Body of pancreas (tissue), 4 donors: ENCODE data around the gene TRAPPC5. TPM values are rescaled to one million over a fixed set of nuclear protein-coding genes. Genes with fewer than 3 reads are reported as not detected.
"Not testable (repeated sequence)": the region's sequence is repeated elsewhere in the genome, so short reads cannot be mapped to it uniquely, and the experiment has no call there.

Source experiments
- ATAC-seq: fragments of 150-250 bp; one replicate; pipeline ENCODE4 v1.9.1; 2016
- DNase-seq, 4 donors: peaks; one replicate each; pipeline ENCODE4 v3.0.0-alpha.2; 2019
- H3K27ac ChIP-seq, 4 donors: fragments of 200-600 bp; sonication (generic); 1 replicate in 3 of 4; 2 replicates in 1 of 4; pipeline versions ENCODE4 v1.5.1 to v1.6.1; 2016 to 2019; ENCODE audit warnings: mild to moderate bottlenecking in 1 of 4, mixed read lengths in 1 of 4, moderate library complexity in 1 of 4
- H3K27me3 ChIP-seq, 2 donors: fragments of 200-600 bp; sonication (generic); one replicate each; pipeline ENCODE4 v1.6.0; 2016; ENCODE audit warnings: mild to moderate bottlenecking in 1 of 2
- H3K36me3 ChIP-seq, 2 donors: fragments of 200-600 bp; sonication (generic); replicated peaks in 1 of 2; 2 replicates each; pipeline ENCODE4 v1.5.1; 2016; ENCODE audit warnings: low read depth in 2 of 2; ENCODE audit not compliant: insufficient read depth in 1 of 2
- H3K4me1 ChIP-seq: fragments of 200-600 bp; sonication (generic); one replicate; pipeline ENCODE4 v1.6.0; 2016
- H3K4me3 ChIP-seq, 2 donors: fragments of 200-600 bp; sonication (generic); 1 replicate in 1 of 2; 2 replicates in 1 of 2; pipeline ENCODE4 v1.5.1; 2016 to 2019
- H3K9me3 ChIP-seq, 3 donors: fragments of 200-600 bp; sonication (generic); 1 replicate in 2 of 3; 2 replicates in 1 of 3; pipeline ENCODE4 v1.5.1; 2016
- CTCF ChIP-seq, 7 experiments: fragments of 450-650 bp in 4 of 7; fragments of 200-600 bp in 3 of 7; sonication (generic) in 3 of 7; IDR thresholded peaks; one replicate each; pipeline ENCODE4 v1.5.1; 2016 to 2019; ENCODE audit warnings: antibody characterized with exemption in 7 of 7
- POLR2A ChIP-seq, 3 donors: fragments of 450-650 bp; IDR thresholded peaks; one replicate each; pipeline ENCODE4 v1.6.1; 2016; ENCODE audit warnings: antibody characterized with exemption in 3 of 3, mild to moderate bottlenecking in 2 of 3
- WGBS, 2 donors: methylation state at CpG; one replicate each; pipeline ENCODE4 v1.1.5; 2017; 5-methylcytosine and 5-hydroxymethylcytosine counted together
- intact Hi-C: fragments of 100-400 bp; cut with DNase I; formaldehyde crosslinking; loops from one replicate; pipeline ENCODE4 v1.15.1; 2023
- total RNA-seq, 2 donors: library from RNA; depleted of rRNA; stranded (reverse); fragments of >200 nt; gene quantifications; one replicate each; pipeline ENCODE4 v1.1.0, GENCODE V29; 2016

The TRAPPC5 gene
- total RNA-seq, 2 donors from 2014 or later, result 10.9 to 18.7 TPM

- Histone ChIP-seq H3K4me1 (peaks cover 18% of the 10 kb centered on the region), H3K36me3 (peaks cover 0 to 2% of the 10 kb centered on the region in 2 donors), H3K4me3 (no peak overlapping the region), H3K9me3 (no peaks in the 10 kb centered on the region), H3K27me3 (no peaks in the 10 kb centered on the region), H3K27ac (no peak overlapping the region)
- intact Hi-C loops, result no loop called here
- TF ChIP-seq POLR2A (IDR thresholded peaks at IDR 0.05), result no peak
- TF ChIP-seq CTCF (IDR thresholded peaks at IDR 0.05), result no peak
- ATAC-seq (no peak), DNase-seq (peak in 1 of 4 donors; percentile 11)
- 81 to 93% methylated on average over 17 to 19 of the region's 27 CpGs for WGBS, 2 donors
Observed at GRCh38 chr19:7642295-7643030, 38.2 kb upstream of the TRAPPC5 start.

GRCh38 chr19:7643031-7643415, 37.6 kb upstream of the TRAPPC5 start:
- Histone ChIP-seq H3K27me3 (no peaks in the 10 kb centered on the region), H3K4me1 (peaks cover 13% of the 10 kb centered on the region), H3K9me3 (no peaks in the 10 kb centered on the region), H3K36me3 (peaks cover 0 to 2% of the 10 kb centered on the region in 2 donors), H3K4me3 (no peak overlapping the region), H3K27ac (no peak overlapping the region)
- WGBS, 2 donors, result 90 to 94% methylated on average over 7 to 8 of the region's 8 CpGs
- ATAC-seq (no peak), DNase-seq (no peak)
- no peak for TF ChIP-seq CTCF (IDR thresholded peaks at IDR 0.05)
- TF ChIP-seq POLR2A (IDR thresholded peaks at IDR 0.05), result no peak
- intact Hi-C loops, result no loop called here

GRCh38 chr19:7643629-7644549, 36.7 kb upstream of the TRAPPC5 start:
- H3K27ac ChIP-seq, intact Hi-C loops, H3K36me3 ChIP-seq, H3K27me3 ChIP-seq, ATAC-seq, H3K4me1 ChIP-seq, H3K4me3 ChIP-seq, H3K9me3 ChIP-seq: not testable (repeated sequence)
- 54 to 70% methylated on average over 9 to 10 of the region's 10 CpGs for WGBS, 2 donors
- DNase-seq, result peak; percentile 30 to 49 (median 41)

GRCh38 chr19:7644550-7644877, 36.1 kb upstream of the TRAPPC5 start:
- no peak for DNase-seq
- WGBS, 2 donors, result 92% methylated on average over 20 of the region's 20 CpGs; no CpG with 5 or more reads in 1 of the 2 donors
- no peak overlapping the region for H3K27ac ChIP-seq
- intact Hi-C loops, result no loop called here
- H3K4me1 ChIP-seq, result peaks cover 10% of the 10 kb centered on the region
- H3K27me3 ChIP-seq, result no peaks in the 10 kb centered on the region
- no peak for ATAC-seq
- no peak overlapping the region for H3K4me3 ChIP-seq
- no peaks in the 10 kb centered on the region for H3K9me3 ChIP-seq
- H3K36me3 ChIP-seq, result peaks cover 0 to 2% of the 10 kb centered on the region in 2 donors
- no peak for TF ChIP-seq POLR2A (IDR thresholded peaks at IDR 0.05)
- no peak for TF ChIP-seq CTCF (IDR thresholded peaks at IDR 0.05)

- WGBS, 2 donors, result 75 to 96% methylated on average over 4 to 14 of the region's 14 CpGs
- no peak for TF ChIP-seq POLR2A (IDR thresholded peaks at IDR 0.05)
- no peak for TF ChIP-seq CTCF (IDR thresholded peaks at IDR 0.05)
- no peak for ATAC-seq
Observed at GRCh38 chr19:7645163-7645562, 35.5 kb upstream of the TRAPPC5 start.

More at GRCh38 chr19:7645163-7645562, 35.5 kb upstream of the TRAPPC5 start:
- H3K9me3 ChIP-seq, result no peaks in the 10 kb centered on the region
- no peaks in the 10 kb centered on the region for H3K36me3 ChIP-seq
- intact Hi-C loops, result no loop called here
- peaks cover 11% of the 10 kb centered on the region for H3K4me1 ChIP-seq
- H3K27me3 ChIP-seq, result no peaks in the 10 kb centered on the region
- no peak for DNase-seq
- H3K27ac ChIP-seq, result no peak overlapping the region
- H3K4me3 ChIP-seq, result no peak overlapping the region
